HPDE6-E6E7 (cell line): Measurements from ENCODE around the gene FAM3B.

Source experiments
- DNase-seq: peaks from one replicate; pipeline ENCODE4 v3.0.0; 2011; ENCODE audit warnings: missing footprints; ENCODE audit errors: extremely low spot score

Gene FAM3B

GRCh38 chr21:41319273-41319672 lies 2.7 kb downstream of the FAM3B start:
- DNase-seq: no peak

- DNase-seq: no peak
These were observed 4.8 kb downstream of the FAM3B start for GRCh38 chr21:41321211-41321907.

- no peak for DNase-seq
These were observed 5.4 kb downstream of the FAM3B start for GRCh38 chr21:41321908-41322495.

- no peak for DNase-seq
These were observed 6.1 kb downstream of the FAM3B start for GRCh38 chr21:41322496-41323382.

- no peak for DNase-seq
These were observed 8.7 kb downstream of the FAM3B start for GRCh38 chr21:41325138-41325912.

- DNase-seq: no peak
These were observed 9.9 kb downstream of the FAM3B start for GRCh38 chr21:41326414-41327080.

- DNase-seq: no peak
These were observed 11.2 kb downstream of the FAM3B start for GRCh38 chr21:41327753-41328152.

GRCh38 chr21:41328660-41329607 lies 12.3 kb downstream of the FAM3B start:
- DNase-seq: no peak

- no peak for DNase-seq
These were observed 17.2 kb downstream of the FAM3B start for GRCh38 chr21:41333752-41334151.

- no peak for DNase-seq
These were observed 20.9 kb downstream of the FAM3B start for GRCh38 chr21:41337515-41337914.

- DNase-seq: no peak
These were observed 21.9 kb downstream of the FAM3B start for GRCh38 chr21:41338455-41338854.

GRCh38 chr21:41342035-41342434 lies 25.4 kb downstream of the FAM3B start:
- no peak for DNase-seq

- DNase-seq: no peak
These were observed 27.5 kb downstream of the FAM3B start for GRCh38 chr21:41344146-41344545.

GRCh38 chr21:41345356-41345755 lies 28.8 kb downstream of the FAM3B start:
- DNase-seq: no peak

GRCh38 chr21:41345934-41346685 lies 29.5 kb downstream of the FAM3B start:
- no peak for DNase-seq

- DNase-seq: no peak
These were observed 30.2 kb downstream of the FAM3B start for GRCh38 chr21:41346758-41347157.

GRCh38 chr21:41348434-41348833 lies 31.8 kb downstream of the FAM3B start:
- DNase-seq: no peak

GRCh38 chr21:41349126-41349525 lies 32.5 kb downstream of the FAM3B start:
- no peak for DNase-seq

GRCh38 chr21:41349619-41350390 lies 33.2 kb downstream of the FAM3B start:
- DNase-seq: no peak
